Trophoblast cell (in vitro differentiated cells and primary cell): Measurements from ENCODE around the gene CASQ2.

Experiments
- DNase-seq, 2 donors: peaks; one replicate each; pipeline ENCODE4 v3.0.0-alpha.2; 2016
- H2AFZ ChIP-seq: 2 replicates; pipeline ENCODE4 v1.6.1; 2013; ENCODE audit warnings: low read length, moderate library complexity, mild to moderate bottlenecking; ENCODE audit not compliant: insufficient read depth, poor library complexity
- H2AK5ac ChIP-seq: 2 replicates; pipeline ENCODE4 v1.6.1; 2013; ENCODE audit warnings: mild to moderate bottlenecking, low read length
- H2BK120ac ChIP-seq: 2 replicates; pipeline ENCODE4 v1.6.1; 2013; ENCODE audit warnings: low read length, mild to moderate bottlenecking, moderate library complexity; ENCODE audit not compliant: insufficient read depth, poor library complexity
- H2BK12ac ChIP-seq: 2 replicates; pipeline ENCODE4 v1.6.1; 2013; ENCODE audit warnings: mild to moderate bottlenecking, low read length, moderate library complexity
- H2BK5ac ChIP-seq: 2 replicates; pipeline ENCODE4 v1.6.1; 2013; ENCODE audit warnings: low read length, low read depth, moderate library complexity, mild to moderate bottlenecking; ENCODE audit not compliant: poor library complexity
- H3K14ac ChIP-seq: 2 replicates; pipeline ENCODE4 v1.6.1; 2013; ENCODE audit warnings: mild to moderate bottlenecking, low read length
- H3K18ac ChIP-seq: 2 replicates; pipeline ENCODE4 v1.6.1; 2013; ENCODE audit warnings: mild to moderate bottlenecking, low read length
- H3K23ac ChIP-seq: 2 replicates; pipeline ENCODE4 v1.6.1; 2013; ENCODE audit warnings: low read length
- H3K27ac ChIP-seq: 2 replicates; pipeline ENCODE4 v1.5.1; 2013; ENCODE audit warnings: low read depth, mild to moderate bottlenecking, inconsistent platforms, low read length, moderate library complexity
- H3K27me3 ChIP-seq: 2 replicates; pipeline ENCODE4 v1.6.1; 2013; ENCODE audit warnings: inconsistent platforms, mild to moderate bottlenecking, low read length, moderate library complexity; ENCODE audit not compliant: insufficient read depth
- H3K36me3 ChIP-seq, 2 experiments: 1 replicate in 1 of 2; 2 replicates in 1 of 2; pipeline ENCODE4 v1.6.1; 2013; ENCODE audit warnings: low read length in 2 of 2, mild to moderate bottlenecking in 2 of 2, moderate library complexity in 1 of 2; ENCODE audit not compliant: insufficient read depth in 2 of 2, control insufficient read depth in 1 of 2
- H3K4ac ChIP-seq: 2 replicates; pipeline ENCODE4 v1.6.1; 2013; ENCODE audit warnings: low read depth, mild to moderate bottlenecking, low read length, moderate library complexity
- H3K4me1 ChIP-seq, 2 experiments: 1 replicate in 1 of 2; 2 replicates in 1 of 2; pipeline ENCODE4 v1.6.1; 2013; ENCODE audit warnings: low read length in 2 of 2, mild to moderate bottlenecking in 2 of 2, moderate library complexity in 1 of 2; ENCODE audit not compliant: insufficient read depth in 2 of 2, control insufficient read depth in 1 of 2
- H3K4me2 ChIP-seq: 2 replicates; pipeline ENCODE4 v1.6.1; 2013; ENCODE audit warnings: inconsistent platforms, mild to moderate bottlenecking, low read length, moderate library complexity
- H3K4me3 ChIP-seq: 2 replicates; pipeline ENCODE4 v1.5.1; 2013; ENCODE audit warnings: mild to moderate bottlenecking, low read depth, low read length, inconsistent platforms
- H3K79me1 ChIP-seq: one replicate; pipeline ENCODE4 v1.6.1; 2013; ENCODE audit warnings: low read length
- H3K79me2 ChIP-seq: 2 replicates; pipeline ENCODE4 v1.6.1; 2013; ENCODE audit warnings: low read length, mild to moderate bottlenecking; ENCODE audit not compliant: control insufficient read depth, insufficient read depth, poor library complexity
- H3K9ac ChIP-seq: 2 replicates; pipeline ENCODE4 v1.6.1; 2013; ENCODE audit warnings: mild to moderate bottlenecking, low read length
- H3K9me3 ChIP-seq: 2 replicates; pipeline ENCODE4 v1.6.1; 2013; ENCODE audit warnings: low read depth, mild to moderate bottlenecking, control low read depth, inconsistent platforms, low read length; ENCODE audit not compliant: insufficient read depth
- H4K12ac ChIP-seq: 2 replicates; pipeline ENCODE4 v1.6.1; 2013; ENCODE audit warnings: low read depth, mild to moderate bottlenecking, low read length, moderate library complexity
- H4K8ac ChIP-seq: 2 replicates; pipeline ENCODE4 v1.6.1; 2013; ENCODE audit warnings: low read depth, mild to moderate bottlenecking, low read length, moderate library complexity
- H4K91ac ChIP-seq: one replicate; pipeline ENCODE4 v1.6.1; 2013; ENCODE audit warnings: low read depth, mild to moderate bottlenecking, low read length, moderate library complexity
- WGBS: extraction: QIAGEN DNeasy Blood & Tissue Kit; methylation state at CpG from one replicate; pipeline ENCODE4 v1.1.7; 2013; ENCODE audit warnings: missing lambda C conversion rate; ENCODE audit not compliant: insufficient read length, insufficient coverage; ENCODE audit errors: extremely low coverage; 5-methylcytosine and 5-hydroxymethylcytosine counted together

CASQ2 gene

GRCh38 chr1:115723756-115724155, 44.8 kb downstream of the CASQ2 start:
- no peak overlapping the region for H3K27ac ChIP-seq
- no peak overlapping the region for H3K4me2 ChIP-seq
- peak overlapping the region; percentile 18 for H4K91ac ChIP-seq
- H2BK5ac ChIP-seq = no peak overlapping the region
- no peak overlapping the region for H3K4me3 ChIP-seq
- no peak overlapping the region for H2BK12ac ChIP-seq
- no peak overlapping the region for H2AFZ ChIP-seq
- H4K8ac ChIP-seq = no peak overlapping the region
- no peaks in the 10 kb centered on the region for H3K9me3 ChIP-seq
- peaks cover 27% of the 10 kb centered on the region for H3K79me1 ChIP-seq
- peaks cover 3% of the 10 kb centered on the region for H3K79me2 ChIP-seq
- no peak overlapping the region for H3K9ac ChIP-seq
- DNase-seq = no peak
- H3K36me3 ChIP-seq = no peaks in the 10 kb centered on the region
- peaks cover 25 to 28% of the 10 kb centered on the region in 2 experiments for H3K4me1 ChIP-seq
- no peak overlapping the region for H2AK5ac ChIP-seq
- H3K23ac ChIP-seq = no peak overlapping the region
- H3K14ac ChIP-seq = no peak overlapping the region
- no peak overlapping the region for H3K4ac ChIP-seq
- no peak overlapping the region for H3K18ac ChIP-seq
- no peak overlapping the region for H2BK120ac ChIP-seq
- no peaks in the 10 kb centered on the region for H3K27me3 ChIP-seq
- no peak overlapping the region for H4K12ac ChIP-seq
- no CpG with 5 or more reads among the region's 5 CpGs for WGBS

GRCh38 chr1:115722221-115722620, 46.3 kb downstream of the CASQ2 start:
- Histone ChIP-seq H3K79me2 (peaks cover 8% of the 10 kb centered on the region), H3K27ac (no peak overlapping the region), H3K79me1 (peaks cover 36% of the 10 kb centered on the region), H4K8ac (no peak overlapping the region), H3K23ac (no peak overlapping the region), H3K18ac (no peak overlapping the region), H3K36me3 (no peaks in the 10 kb centered on the region), H2BK5ac (no peak overlapping the region), H2BK12ac (peak overlapping the region; percentile 90), H3K9me3 (no peaks in the 10 kb centered on the region), H2AFZ (no peak overlapping the region), H4K91ac (peak overlapping the region; percentile 79), H3K4me1 (peaks cover 29 to 35% of the 10 kb centered on the region in 2 experiments), H2AK5ac (no peak overlapping the region), H2BK120ac (peak overlapping the region; percentile 41), H3K14ac (no peak overlapping the region), H3K9ac (no peak overlapping the region), H4K12ac (no peak overlapping the region), H3K4ac (no peak overlapping the region), H3K4me2 (no peak overlapping the region), H3K27me3 (no peaks in the 10 kb centered on the region), H3K4me3 (no peak overlapping the region)
- no peak for DNase-seq
- WGBS = no CpG with 5 or more reads among the region's 1 CpG

GRCh38 chr1:115719285-115719684, 49.2 kb downstream of the CASQ2 start:
- peaks cover 46% of the 10 kb centered on the region for H3K79me1 ChIP-seq
- H2BK5ac ChIP-seq = peak overlapping the region; percentile 83
- peak overlapping the region; percentile 84 for H4K8ac ChIP-seq
- peak overlapping the region; percentile 92 for H2AK5ac ChIP-seq
- no peak overlapping the region for H3K9ac ChIP-seq
- H4K12ac ChIP-seq = no peak overlapping the region
- DNase-seq = no peak
- peak overlapping the region; percentile 99 for H2BK12ac ChIP-seq
- no peak overlapping the region for H3K4me3 ChIP-seq
- H2AFZ ChIP-seq = no peak overlapping the region
- H3K4me2 ChIP-seq = no peak overlapping the region
- H3K27ac ChIP-seq = peak overlapping the region; percentile 94
- peak overlapping the region; percentile 72 for H3K4ac ChIP-seq
- H3K18ac ChIP-seq = peak overlapping the region; percentile 93
- no CpG with 5 or more reads among the region's 7 CpGs for WGBS
- H3K14ac ChIP-seq = peak overlapping the region; percentile 92
- peaks cover 30 to 33% of the 10 kb centered on the region in 2 experiments for H3K4me1 ChIP-seq
- no peak overlapping the region for H3K23ac ChIP-seq
- peaks cover 8% of the 10 kb centered on the region for H3K79me2 ChIP-seq
- H2BK120ac ChIP-seq = peak overlapping the region; percentile 94
- H3K36me3 ChIP-seq = no peaks in the 10 kb centered on the region
- H3K9me3 ChIP-seq = no peaks in the 10 kb centered on the region
- no peaks in the 10 kb centered on the region for H3K27me3 ChIP-seq
- peak overlapping the region; percentile 95 for H4K91ac ChIP-seq

GRCh38 chr1:115718011-115718754, 50.3 kb downstream of the CASQ2 start:
- peak overlapping the region; percentile 59 for H4K12ac ChIP-seq
- no peak overlapping the region for H3K9ac ChIP-seq
- peak overlapping the region; percentile 88 for H2BK12ac ChIP-seq
- H4K8ac ChIP-seq = peak overlapping the region; percentile 84
- peaks cover 11% of the 10 kb centered on the region for H3K79me2 ChIP-seq
- peak overlapping the region; percentile 96 for H2AK5ac ChIP-seq
- H2BK5ac ChIP-seq = peak overlapping the region; percentile 96
- H3K23ac ChIP-seq = no peak overlapping the region
- peak overlapping the region; percentile 92 for H4K91ac ChIP-seq
- peak overlapping the region; percentile 97 for H2BK120ac ChIP-seq
- H3K27me3 ChIP-seq = no peaks in the 10 kb centered on the region
- peak overlapping the region; percentile 94 for H3K27ac ChIP-seq
- peak overlapping the region; percentile 53 for H3K4ac ChIP-seq
- H3K18ac ChIP-seq = peak overlapping the region; percentile 51
- peaks cover 55% of the 10 kb centered on the region for H3K79me1 ChIP-seq
- H2AFZ ChIP-seq = peak overlapping the region; percentile 43
- peaks cover 38 to 43% of the 10 kb centered on the region in 2 experiments for H3K4me1 ChIP-seq
- H3K36me3 ChIP-seq = no peaks in the 10 kb centered on the region
- peak overlapping the region; percentile 46 for H3K4me2 ChIP-seq
- H3K9me3 ChIP-seq = no peaks in the 10 kb centered on the region
- no peak overlapping the region for H3K4me3 ChIP-seq
- 100% methylated on average over 2 of the region's 5 CpGs for WGBS
- peak overlapping the region; percentile 88 for H3K14ac ChIP-seq
- peak; percentile 74 to 88 for DNase-seq
